ENCODE measurements around the gene TSPAN15. TPM values are rescaled to one million over a fixed set of nuclear protein-coding genes. Genes with fewer than 3 reads are reported as not detected.

TSPAN15 gene
- total and polyA plus RNA-seq, 2 of the 4 experiments (the other 2 are of a cell fraction) = 0.48 TPM; not detected in 1

GRCh38 chr10:69404786-69405185, 46.5 kb upstream of the TSPAN15 start:
- Histone ChIP-seq H3K4ac (ENCODE audit: low read depth, low read length) (no peak overlapping the region), H2BK5ac (ENCODE audit: low read depth, low read length, poor library complexity, severe bottlenecking) (no peak overlapping the region), H3K18ac (ENCODE audit: low read depth, low read length) (no peak overlapping the region), H4K20me1 (ENCODE audit: insufficient read depth, low read length) (peaks cover 9% of the 10 kb centered on the region; the same call in 1 of the 2 replicates), H3K9me3 (ENCODE audit: control insufficient read depth, insufficient read depth, low read length) (no peaks in the 10 kb centered on the region), H3K4me2 (ENCODE audit: low read depth, low read length) (no peak overlapping the region), H3K79me1 (ENCODE audit: low read depth in 1 of 2, low read length in 2 of 2) (peaks cover 0 to 6% of the 10 kb centered on the region in 2 experiments; a peak in 1 of 4 replicates), H2BK15ac (ENCODE audit: low read depth, low read length) (no peak overlapping the region), H3K9me1 (ENCODE audit: insufficient read depth, low read length) (peaks cover 22% of the 10 kb centered on the region), H2AFZ (replicated peaks; ENCODE audit: low read length, poor library complexity) (no peak overlapping the region), H2BK20ac (ENCODE audit: low read depth, low read length) (no peak overlapping the region), H4K8ac (ENCODE audit: low read depth in 2 of 2, low read length in 2 of 2) (no peak overlapping the region), H3K27me3 (ENCODE audit: control insufficient read depth, insufficient read depth, low read length) (no peaks in the 10 kb centered on the region), H2AK5ac (ENCODE audit: low read depth, low read length) (no peak overlapping the region), H3K4me3 (ENCODE audit: insufficient read depth, low read depth, low read length) (no peak overlapping the region), H4K5ac (ENCODE audit: low read depth, low read length) (no peak overlapping the region), H4K91ac (ENCODE audit: insufficient read depth, low read depth, low read length) (no peak overlapping the region), H2BK120ac (ENCODE audit: low read depth, low read length) (no peak overlapping the region), H3K9ac (ENCODE audit: low read depth, low read length) (no peak overlapping the region), H3K14ac (replicated peaks; ENCODE audit: low read depth, low read length) (no peak overlapping the region), H2AK9ac (replicated peaks; ENCODE audit: low read depth, low read length, poor library complexity) (no peak overlapping the region), H3K23ac (ENCODE audit: low read depth, low read length) (no peak overlapping the region), H3K36me3 (ENCODE audit: control insufficient read depth, insufficient read depth, low read length) (peaks cover 14% of the 10 kb centered on the region), H3K4me1 (ENCODE audit: control insufficient read depth, insufficient read depth, low read length) (peaks cover 12% of the 10 kb centered on the region), H3K27ac (ENCODE audit: insufficient read depth, low read length) (no peak overlapping the region), H3K56ac (ENCODE audit: extremely low read depth, insufficient read depth, low read length) (no peak overlapping the region)
- DNase-seq = no peak
- CTCF ChIA-PET = interaction anchor here (0.6 kb wide), 1 partner anchor 28 kb away, joined by 3 read pairs; no protein-coding TSS in a partner anchor
- in situ Hi-C loops (cut with MboI; ENCODE audit: low sequenced_read_pairs) (no loop called here), intact Hi-C loops (cut with micrococcal nuclease) (no loop called here), dilution Hi-C loops (cut with HindIII; ENCODE audit: low sequenced_read_pairs, unreplicated experiment) (no loop called here)
- POLR2A ChIA-PET (ENCODE audit: unreplicated experiment) = no interaction called here
- BruUV-seq (replicated peaks) = no TSS peak
- TF ChIP-seq CHD1 (IDR thresholded peaks at IDR 0.05; ENCODE audit: low read depth, low read length) (no peak), NFE2L2 (IDR thresholded peaks at IDR 0.05; ENCODE audit: low read depth, low read length) (no peak), MXI1 (IDR thresholded peaks at IDR 0.05; ENCODE audit: borderline replicate concordance, low read depth, low read length) (no peak), CEBPB (IDR thresholded peaks at IDR 0.05; ENCODE audit: low read depth, low read length) (no peak), RCOR1 (IDR thresholded peaks at IDR 0.05; ENCODE audit: insufficient replicate concordance, low read length) (no peak), RAD21 (IDR thresholded peaks at IDR 0.05; ENCODE audit: low read length) (no peak), USF2 (IDR thresholded peaks at IDR 0.05; ENCODE audit: low read depth, low read length) (no peak), FOS (IDR thresholded peaks at IDR 0.05; ENCODE audit: low read depth, low read length) (no peak), MAZ (IDR thresholded peaks at IDR 0.05; ENCODE audit: borderline replicate concordance, low read depth, low read length) (no peak), SMC3 (IDR thresholded peaks at IDR 0.05; ENCODE audit: low read depth, low read length) (no peak), CTCF (conservative IDR thresholded peaks at IDR 0.05; ENCODE audit: low read depth, low read length) (no peak), ELK1 (IDR thresholded peaks at IDR 0.05; ENCODE audit: borderline replicate concordance, low read depth, low read length) (no peak)
- 80% methylated on average over 2 of the region's 10 CpGs; no CpG with 5 or more reads in 1 of the 2 experiments for WGBS, 2 experiments (ENCODE audit: extremely low coverage in 2 of 2, insufficient read length in 1 of 2)
- ATAC-seq (ENCODE audit: low read depth) = no peak
